HG03066 (cell line): Measurements from ENCODE around the gene PBX1.

ENCODE experiments used
- ATAC-seq: cut with Tn5 transposase; IDR thresholded peaks from one replicate; pipeline ENCODE4 v1.9.1; 2021; ENCODE audit warnings: low read depth; ENCODE audit not compliant: unreplicated experiment

Gene PBX1

DNA sequence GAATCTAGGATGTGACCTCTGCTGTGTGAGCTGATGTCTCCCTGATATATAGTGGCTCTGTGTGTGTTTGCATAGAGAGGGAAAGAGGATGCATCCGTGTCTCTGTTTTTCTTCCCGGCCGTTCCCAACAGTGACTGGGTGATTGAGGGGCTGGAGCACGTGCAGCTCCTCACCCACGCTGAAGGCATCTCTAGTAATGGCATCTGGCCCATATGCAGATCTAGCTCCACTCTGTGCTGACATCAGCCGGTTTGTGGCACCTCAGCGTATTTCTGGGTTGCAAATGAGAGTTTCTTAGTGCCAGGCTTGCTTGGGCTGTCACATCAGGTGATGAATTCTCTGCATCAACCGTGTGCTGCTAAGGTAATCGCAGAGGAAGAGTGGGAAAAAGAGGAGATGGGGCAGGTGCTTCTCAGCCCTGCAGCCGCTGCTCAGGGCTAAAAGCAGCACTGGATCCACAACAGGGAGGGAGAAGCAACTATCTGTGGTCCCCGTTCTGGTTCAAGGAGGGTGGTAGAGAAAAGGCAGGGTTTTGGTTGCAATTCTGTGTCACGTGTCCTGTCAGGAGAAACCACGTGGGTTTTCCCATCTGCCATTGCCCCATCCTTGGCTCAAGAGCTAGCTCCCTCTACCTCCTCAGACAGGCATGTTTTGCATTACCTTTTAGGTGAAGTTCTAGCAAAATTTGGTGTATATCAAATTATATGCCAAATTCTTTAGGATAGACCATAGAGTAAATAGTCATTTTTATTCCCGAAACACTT is 282.9 kb downstream of the PBX1 start:
- ATAC-seq: no peak

DNA sequence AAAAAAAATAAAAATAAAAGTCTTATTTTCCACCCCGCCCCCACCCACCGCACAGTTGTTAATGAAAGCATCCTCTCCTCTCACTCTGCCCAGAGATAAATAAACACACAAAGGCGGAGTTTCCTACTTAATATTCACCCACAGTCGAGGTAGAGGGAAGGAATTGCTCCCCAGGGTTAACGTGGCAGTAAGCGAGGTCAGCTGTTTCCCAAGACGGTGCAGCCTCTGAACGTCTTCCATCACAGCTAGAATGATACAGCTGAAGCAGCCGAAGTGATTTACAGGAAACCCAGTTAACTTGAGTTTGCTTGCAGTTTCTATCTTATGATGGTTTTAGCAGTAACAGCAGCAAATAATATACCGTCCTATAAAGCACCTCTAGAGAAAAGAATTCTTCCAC is 283.9 kb downstream of the PBX1 start:
- no peak for ATAC-seq

- ATAC-seq: no peak
These were observed 284.9 kb downstream of the PBX1 start for GRCh38 chr1:164843743-164844500.

GRCh38 chr1:164846731-164847691 is 288.0 kb downstream of the PBX1 start:
- ATAC-seq: no peak

GRCh38 chr1:164853146-164853545 is 294.2 kb downstream of the PBX1 start:
- ATAC-seq: no peak

DNA sequence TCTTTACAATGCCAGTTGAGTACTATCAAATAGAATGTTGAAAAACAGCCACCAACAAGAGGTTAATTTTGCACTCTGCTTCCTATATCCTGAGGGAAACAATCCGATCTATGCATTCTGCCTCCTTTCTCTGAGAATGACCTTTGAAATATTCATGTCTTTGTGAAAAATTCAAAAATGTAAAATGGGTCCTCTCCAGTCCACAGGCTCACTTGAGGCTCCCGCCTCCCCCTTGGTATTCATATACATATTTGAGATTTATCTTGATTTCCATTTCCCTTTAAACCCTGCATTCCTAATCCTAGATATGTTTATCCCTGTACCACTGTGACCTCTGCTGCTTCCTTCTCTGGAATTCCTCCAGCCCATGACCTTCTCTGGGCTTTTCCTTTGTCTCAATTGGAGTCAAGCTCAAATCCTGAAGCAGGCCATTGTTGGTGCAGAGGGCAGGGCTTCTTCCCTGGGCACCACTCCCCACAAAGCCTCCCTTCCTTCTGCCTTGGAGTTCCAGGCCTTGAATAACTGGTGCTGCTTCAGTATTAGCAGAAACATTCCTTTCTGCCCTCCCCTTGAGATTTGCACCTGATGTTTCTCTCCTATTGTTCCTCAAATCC is 296.8 kb downstream of the PBX1 start:
- no peak for ATAC-seq

GRCh38 chr1:164856381-164856780 is 297.4 kb downstream of the PBX1 start:
- ATAC-seq: no peak

- ATAC-seq: no peak
These were observed 298.5 kb downstream of the PBX1 start for GRCh38 chr1:164857439-164857838.

DNA sequence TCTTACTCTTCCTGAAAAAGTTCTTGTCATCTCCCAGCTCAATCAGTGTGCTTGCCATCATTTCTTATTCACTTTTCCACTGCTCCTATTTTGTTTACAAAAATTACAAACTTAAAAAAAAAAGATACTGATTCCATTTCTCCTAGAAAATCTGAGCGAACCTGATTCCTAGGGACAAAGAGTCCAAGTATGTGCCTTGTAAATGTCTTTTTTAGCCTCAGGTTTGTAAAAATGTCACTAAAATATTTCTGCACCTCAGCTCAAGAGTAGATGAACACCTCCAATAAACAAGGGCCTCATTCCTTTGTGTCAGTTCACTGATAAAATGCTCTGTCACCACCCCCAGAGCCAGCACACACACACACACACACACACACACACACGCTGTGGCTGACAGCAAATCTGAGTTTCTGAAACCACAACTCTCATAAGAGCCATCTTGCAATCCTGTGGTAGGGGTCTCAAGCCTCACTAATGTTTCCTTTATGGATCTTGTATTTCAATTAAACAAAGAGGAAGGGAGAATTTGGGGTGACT is 299.2 kb downstream of the PBX1 start:
- ATAC-seq: no peak

DNA sequence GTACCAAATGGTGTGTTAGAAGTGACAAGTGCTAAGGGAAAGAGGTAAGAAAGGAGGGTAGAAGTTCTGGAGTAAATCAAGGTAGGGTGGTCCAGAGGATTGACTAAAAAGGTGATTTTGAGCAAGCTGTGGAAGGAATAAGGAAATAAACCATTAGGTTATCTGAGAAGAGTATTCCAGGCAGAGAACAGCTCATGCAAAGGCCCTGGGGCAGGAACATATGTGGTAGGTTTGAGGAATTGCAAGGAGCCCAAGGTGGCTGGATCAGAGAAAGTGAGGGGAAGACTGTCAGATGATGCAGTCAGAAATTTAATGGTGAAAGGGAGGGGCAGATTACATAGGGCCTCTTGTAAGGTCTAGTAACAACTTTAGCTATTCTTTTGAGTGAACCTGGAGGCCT is 302.6 kb downstream of the PBX1 start:
- ATAC-seq: no peak

DNA sequence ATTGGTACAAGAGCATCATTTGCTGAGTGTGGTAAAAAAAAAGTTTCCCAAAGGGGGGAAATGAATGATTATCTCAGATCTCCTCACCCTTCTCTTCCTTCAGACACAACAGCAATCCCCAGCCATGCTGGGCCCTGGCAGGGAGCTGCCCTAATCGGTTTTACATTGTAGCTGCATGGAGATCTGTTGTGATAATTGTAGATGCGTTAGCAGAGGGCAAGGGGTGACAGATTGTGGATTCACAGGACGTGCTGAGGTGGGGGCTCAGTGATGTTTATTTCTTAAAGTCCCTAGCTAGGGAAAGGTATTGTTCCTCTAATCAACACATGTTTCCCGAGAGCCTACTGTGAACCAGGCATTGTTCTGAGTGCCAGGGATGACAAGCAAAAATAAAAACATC is 304.1 kb downstream of the PBX1 start:
- no peak for ATAC-seq

DNA sequence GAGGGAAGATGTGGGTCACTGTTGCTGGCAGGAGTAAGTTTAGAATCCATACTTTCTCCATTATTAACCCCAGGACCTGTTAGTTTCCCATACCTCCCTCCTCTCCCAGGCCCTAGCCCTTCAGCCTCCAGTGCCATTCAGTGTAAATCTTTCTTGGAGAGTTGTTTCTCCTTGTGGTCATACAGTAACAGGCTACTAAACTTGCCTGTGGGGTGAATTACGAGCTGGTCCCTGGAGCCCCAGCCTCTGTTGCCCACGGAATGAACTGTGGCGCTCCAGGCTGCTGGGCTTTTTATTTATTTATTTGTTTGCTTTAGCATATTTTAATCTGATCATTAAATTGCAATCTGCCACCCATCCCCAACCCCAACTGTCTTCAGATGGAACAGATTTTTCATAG is 305.2 kb downstream of the PBX1 start:
- no peak for ATAC-seq

DNA sequence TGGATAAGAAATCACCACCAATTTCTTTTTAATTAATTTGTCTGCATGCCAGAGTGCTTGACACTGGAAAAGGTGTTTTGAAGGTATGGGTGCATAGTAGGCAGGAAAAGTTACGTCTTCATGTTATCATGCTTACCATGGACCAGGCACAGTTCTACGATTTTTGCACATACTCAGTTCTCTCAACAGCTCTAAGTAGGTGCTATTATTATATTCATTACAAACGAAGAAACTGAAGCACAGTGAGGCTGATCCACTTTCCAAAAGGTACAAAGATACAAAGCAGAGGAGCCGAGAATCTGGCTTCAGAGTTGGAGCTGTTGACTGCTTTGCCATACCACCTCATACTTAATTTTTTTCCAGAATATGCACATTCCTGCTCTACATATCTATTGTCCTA is 306.4 kb downstream of the PBX1 start:
- ATAC-seq: no peak

GRCh38 chr1:164867590-164867989 is 308.6 kb downstream of the PBX1 start:
- ATAC-seq: no peak

GRCh38 chr1:164868990-164869389 is 310.0 kb downstream of the PBX1 start:
- ATAC-seq: no peak

GRCh38 chr1:164875518-164875917 is 316.5 kb downstream of the PBX1 start:
- no peak for ATAC-seq

- ATAC-seq: no peak
These were observed 317.6 kb downstream of the PBX1 start for GRCh38 chr1:164876398-164877116.

GRCh38 chr1:164880199-164880598 is 321.2 kb downstream of the PBX1 start:
- ATAC-seq: no peak

- ATAC-seq: no peak
These were observed 321.7 kb downstream of the PBX1 start for GRCh38 chr1:164880644-164881043.

GRCh38 chr1:164885311-164885710 is 326.3 kb downstream of the PBX1 start:
- ATAC-seq: no peak
